Upper lobe of right lung (tissue), 1 donor: ENCODE measurements around the gene ARID1B. TPM values are rescaled to one million over a fixed set of nuclear protein-coding genes. Genes with fewer than 3 reads are reported as not detected.

ENCODE experiments used
- ATAC-seq: fragments of 200-7000 bp; cut with Tn5 transposase; one replicate; pipeline ENCODE4 v1.9.1; 2020; ENCODE audit warnings: mild to moderate bottlenecking, moderate library complexity
- DNase-seq: peaks from one replicate; pipeline ENCODE4 v3.0.0-alpha.2; 2020
- H3K27ac ChIP-seq: fragments of 200-600 bp; one replicate; pipeline ENCODE4 v1.8.0; 2022
- H3K27me3 ChIP-seq: fragments of 200-600 bp; one replicate; pipeline ENCODE4 v1.8.0; 2022; ENCODE audit warnings: mild to moderate bottlenecking
- H3K36me3 ChIP-seq: fragments of 200-600 bp; one replicate; pipeline ENCODE4 v1.8.0; 2022
- H3K4me1 ChIP-seq: fragments of 200-600 bp; one replicate; pipeline ENCODE4 v1.8.0; 2022
- H3K4me3 ChIP-seq: fragments of 200-600 bp; one replicate; pipeline ENCODE4 v1.8.0; 2022; ENCODE audit warnings: mild to moderate bottlenecking
- H3K9me3 ChIP-seq: fragments of 200-600 bp; one replicate; pipeline ENCODE4 v1.8.0; 2022
- CTCF ChIP-seq: fragments of 200-600 bp; IDR thresholded peaks from one replicate; pipeline ENCODE4 v1.8.0; 2022; ENCODE audit warnings: antibody characterized with exemption
- intact Hi-C: fragments of 100-400 bp; cut with DNase I; formaldehyde crosslinking; loops from one replicate; pipeline ENCODE4 v1.11.0; 2022
- total RNA-seq: library from RNA; stranded (reverse); fragmentation: NEBNext Ultra II Directional; extraction: Animal tissue kit (Norgen Biotek cat#: 25700); gene quantifications from one replicate; pipeline ENCODE4 v1.2.1, GENCODE V29; 2021
- donor health status: DM: no; HTN: yes; CAD: no; lungs with severe emphysema.

Gene ARID1B
- total RNA-seq, 1 donor from 2014 or later = 80.4 TPM

- intact Hi-C loops = no loop called here
- Histone ChIP-seq H3K4me1 (peaks cover 29% of the 10 kb centered on the region), H3K27ac (no peak overlapping the region)
Measured at GRCh38 chr6:157019115-157019641, 242.0 kb downstream of the ARID1B start.

DNA sequence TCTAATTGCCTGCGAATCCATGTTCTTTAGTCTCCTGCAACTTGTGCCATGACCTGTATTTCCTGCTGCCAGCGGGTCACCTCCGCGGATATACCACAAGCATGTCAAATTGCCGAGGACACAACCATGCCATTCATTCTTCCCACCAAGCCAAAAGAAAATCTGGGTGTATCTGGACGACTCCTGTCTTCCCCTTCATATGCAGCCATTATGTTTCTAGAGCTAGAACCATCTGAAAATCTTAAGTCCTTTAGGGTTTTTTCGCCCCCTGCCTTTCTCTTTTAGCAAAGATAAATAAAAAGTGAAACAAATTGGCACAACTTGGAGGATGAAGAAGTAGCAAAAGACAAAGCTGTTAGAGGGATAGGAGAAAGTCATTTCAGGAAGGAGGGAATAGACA is 242.6 kb downstream of the ARID1B start:
- intact Hi-C loops = loop anchor here (10.0 kb wide), 1 partner anchor 165 kb away; no protein-coding TSS in a partner anchor
- no peak for ATAC-seq
- H3K27ac ChIP-seq = no peak overlapping the region
- H3K4me1 ChIP-seq = peaks cover 32% of the 10 kb centered on the region
- no peak overlapping the region for H3K4me3 ChIP-seq
- no peaks in the 10 kb centered on the region for H3K36me3 ChIP-seq
- no peak for TF ChIP-seq CTCF
- H3K9me3 ChIP-seq = no peaks in the 10 kb centered on the region
- DNase-seq = no peak
- H3K27me3 ChIP-seq = no peaks in the 10 kb centered on the region

More at GRCh38 chr6:157019115-157019641, 242.0 kb downstream of the ARID1B start:
- Histone ChIP-seq H3K9me3 (no peaks in the 10 kb centered on the region), H3K36me3 (no peaks in the 10 kb centered on the region), H3K27me3 (no peaks in the 10 kb centered on the region), H3K4me3 (no peak overlapping the region)
- ATAC-seq (no peak), DNase-seq (no peak)
- TF ChIP-seq CTCF = no peak

DNA sequence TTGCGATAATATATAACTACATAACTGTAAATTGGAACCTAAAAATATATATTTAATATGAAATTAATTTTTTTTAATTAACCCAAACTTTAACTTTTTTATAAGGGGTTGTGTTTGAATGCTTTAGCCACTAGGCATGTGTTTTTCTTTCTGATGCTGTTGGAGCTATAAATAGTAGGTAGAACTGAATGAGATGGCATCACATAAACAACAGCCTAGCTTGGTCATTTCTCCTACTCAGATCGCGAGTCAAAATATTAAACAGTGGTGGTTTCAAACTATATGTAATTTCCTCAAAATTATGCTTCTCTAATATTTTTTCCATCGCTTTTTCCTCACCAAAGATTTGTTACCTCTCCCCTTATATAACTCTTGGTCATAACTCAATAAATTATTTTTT is 243.2 kb downstream of the ARID1B start:
- ATAC-seq (no peak), DNase-seq (no peak)
- peak overlapping the region; percentile 99 for H3K27ac ChIP-seq
- H3K4me1 ChIP-seq = peaks cover 32% of the 10 kb centered on the region
- no peak for TF ChIP-seq CTCF
- H3K4me3 ChIP-seq = peak overlapping the region; percentile 79
- intact Hi-C loops = loop anchor here (10.0 kb wide), 1 partner anchor 164 kb away; no protein-coding TSS in a partner anchor
- no peaks in the 10 kb centered on the region for H3K9me3 ChIP-seq
- H3K36me3 ChIP-seq = no peaks in the 10 kb centered on the region
- no peaks in the 10 kb centered on the region for H3K27me3 ChIP-seq

DNA sequence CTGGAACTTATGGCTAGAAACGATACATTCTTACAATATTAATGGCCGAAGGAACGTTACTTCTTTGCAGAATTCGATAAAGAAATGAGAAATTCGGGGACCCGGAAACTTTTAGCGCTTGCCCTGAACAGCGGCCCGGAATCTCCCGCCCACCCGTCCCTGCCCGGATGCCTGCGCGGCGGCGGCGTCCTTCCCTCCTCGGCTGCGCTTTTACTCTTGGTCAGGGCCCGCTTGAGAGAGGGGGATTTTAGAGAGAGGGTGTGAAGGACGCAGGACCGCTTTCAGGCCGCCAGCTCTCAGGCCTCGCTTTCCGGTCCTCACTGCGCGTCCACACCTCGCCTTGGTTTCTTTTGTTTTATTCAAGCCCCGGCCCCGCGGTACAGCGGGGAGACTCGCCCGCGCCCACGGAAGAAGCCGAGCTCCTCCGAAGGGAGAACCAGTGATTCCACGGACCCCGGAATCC is 243.7 kb downstream of the ARID1B start:
- H3K9me3 ChIP-seq = no peaks in the 10 kb centered on the region
- peaks cover 32% of the 10 kb centered on the region for H3K4me1 ChIP-seq
- no peaks in the 10 kb centered on the region for H3K27me3 ChIP-seq
- peak overlapping the region; percentile 79 for H3K4me3 ChIP-seq
- ATAC-seq (peak; percentile 47), DNase-seq (peak; percentile 79)
- no peak for TF ChIP-seq CTCF
- intact Hi-C loops = loop anchor here (10.0 kb wide), 1 partner anchor 164 kb away; no protein-coding TSS in a partner anchor
- peak overlapping the region; percentile 99 for H3K27ac ChIP-seq
- H3K36me3 ChIP-seq = no peaks in the 10 kb centered on the region

DNA sequence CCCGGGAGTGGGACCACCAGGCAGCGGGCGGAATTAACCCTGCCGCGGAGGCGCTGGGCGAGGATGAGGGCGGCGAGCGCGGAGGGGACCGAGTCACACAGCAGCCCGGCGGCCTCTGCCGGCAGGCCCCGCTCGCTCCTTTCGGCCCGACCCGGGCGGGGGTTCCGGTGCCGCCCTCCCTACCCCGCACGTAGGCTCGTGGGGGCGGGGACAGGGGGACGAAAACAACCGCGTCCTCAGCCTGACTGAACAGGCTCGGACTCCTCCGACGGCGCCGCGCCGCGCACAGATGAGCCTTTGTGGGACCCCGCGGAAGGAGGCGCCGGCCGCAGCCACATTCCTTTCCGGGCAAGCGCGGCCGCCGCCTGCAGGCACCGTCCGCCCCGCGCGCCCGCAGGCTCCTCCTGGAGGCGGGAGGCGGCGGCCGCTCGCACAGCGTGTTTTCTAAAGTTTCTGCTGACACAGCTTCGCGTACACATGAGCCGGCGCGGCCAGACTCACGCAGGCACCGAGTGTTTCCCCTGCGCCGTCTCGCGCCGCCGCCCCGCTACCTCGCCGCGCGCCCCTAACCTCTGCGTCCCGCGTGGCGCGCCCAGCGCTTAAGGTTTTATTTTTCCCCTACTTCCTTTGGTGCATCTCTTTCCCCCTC is 244.3 kb downstream of the ARID1B start:
- Histone ChIP-seq H3K27ac (peak overlapping the region; percentile 99), H3K27me3 (no peaks in the 10 kb centered on the region), H3K4me3 (peak overlapping the region; percentile 79), H3K4me1 (peaks cover 32% of the 10 kb centered on the region), H3K9me3 (no peaks in the 10 kb centered on the region), H3K36me3 (no peaks in the 10 kb centered on the region)
- peak; percentile 48 for TF ChIP-seq CTCF
- ATAC-seq = peak; percentile 95
- intact Hi-C loops = loop anchor here (10.0 kb wide), 1 partner anchor 163 kb away; no protein-coding TSS in a partner anchor
- peak; percentile 96 for DNase-seq
